GM21515 (cell line): Measurements from ENCODE around the gene PITX3.
"Not testable (repeated sequence)": the region's sequence is repeated elsewhere in the genome, so short reads cannot be mapped to it uniquely, and the experiment has no call there.

ENCODE experiments used
- ATAC-seq: cut with Tn5 transposase; IDR thresholded peaks from one replicate; pipeline ENCODE4 v1.9.1; 2021; ENCODE audit not compliant: unreplicated experiment

PITX3 gene

GRCh38 chr10:102261196-102261595 lies 19.9 kb upstream of the PITX3 start:
- ATAC-seq = no peak

- no peak for ATAC-seq
These were observed 14.1 kb upstream of the PITX3 start for GRCh38 chr10:102255404-102255803.

GRCh38 chr10:102254426-102254825 lies 13.1 kb upstream of the PITX3 start:
- no peak for ATAC-seq

GRCh38 chr10:102252508-102252907 lies 11.2 kb upstream of the PITX3 start:
- ATAC-seq = not testable (repeated sequence)

GRCh38 chr10:102247734-102248133 lies 6.4 kb upstream of the PITX3 start:
- ATAC-seq = no peak

GRCh38 chr10:102246261-102246660 lies 4.9 kb upstream of the PITX3 start:
- ATAC-seq = no peak

GRCh38 chr10:102245932-102246251 lies 4.6 kb upstream of the PITX3 start:
- no peak for ATAC-seq

- ATAC-seq = peak; percentile 89
These were observed 4.0 kb upstream of the PITX3 start, which contains the start of gene GBF1 for GRCh38 chr10:102245082-102245931. TSS of gene GBF1 (plus strand) at chr10:102245532. CDS start at chr10:102258939, 13,407 bp downstream.

- ATAC-seq = no peak
These were observed 2.0 kb upstream of the PITX3 start for GRCh38 chr10:102243309-102243708.

GRCh38 chr10:102242118-102242485 lies 790 bp upstream of the PITX3 start:
- no peak for ATAC-seq

GRCh38 chr10:102241032-102241443 lies 274 bp downstream of the PITX3 start:
- no peak for ATAC-seq

GRCh38 chr10:102240467-102241031 lies 763 bp downstream of the PITX3 start:
- ATAC-seq = no peak

GRCh38 chr10:102237711-102238252 lies 3.5 kb downstream of the PITX3 start:
- ATAC-seq = no peak

GRCh38 chr10:102236006-102236405 lies 5.3 kb downstream of the PITX3 start:
- ATAC-seq = no peak

- ATAC-seq = no peak
These were observed 5.8 kb downstream of the PITX3 start for GRCh38 chr10:102235598-102235920.

- ATAC-seq = no peak
These were observed 6.3 kb downstream of the PITX3 start for GRCh38 chr10:102234888-102235597.

GRCh38 chr10:102233997-102234396 lies 7.3 kb downstream of the PITX3 start:
- ATAC-seq = no peak

- no peak for ATAC-seq
These were observed 9.7 kb downstream of the PITX3 start for GRCh38 chr10:102231357-102232318.

GRCh38 chr10:102230861-102231356 lies 10.4 kb downstream of the PITX3 start:
- ATAC-seq = no peak

GRCh38 chr10:102230264-102230860 lies 10.9 kb downstream of the PITX3 start:
- ATAC-seq = no peak
